PC-3 (cell line): ENCODE data around the gene KRTAP7-1. TPM values are rescaled to one million over a fixed set of nuclear protein-coding genes. Genes with fewer than 3 reads are reported as not detected.

Experiments
- ATAC-seq: fragments of 200-7000 bp; cut with Tn5 transposase; 2 replicates; pipeline ENCODE4 v1.9.1; 2020; ENCODE audit warnings: mild to moderate bottlenecking, moderate library complexity
- BruUV-seq: library from RNA; stranded (reverse); fragments of 400-500 nt; replicated peaks from 2 replicates; lab custom pipeline; 2021; lab: Mats Ljungman, UMichigan
- CTCF ChIA-PET: fragments of 300-600 bp; sonication (Branson Sonifier 250); formaldehyde crosslinking; loops from one replicate; lab custom pipeline; 2022; ENCODE audit warnings: antibody characterized with exemption; lab: Charles Lee
- POLR2A ChIA-PET: fragments of 300-600 bp; sonication (Branson Sonifier 250); formaldehyde crosslinking; loops from one replicate; lab custom pipeline; 2022; ENCODE audit warnings: antibody characterized with exemption; ENCODE audit not compliant: unreplicated experiment; lab: Charles Lee
- DNase-seq: peaks from one replicate; pipeline ENCODE4 v3.0.0-alpha.2; 2015
- H2AFZ ChIP-seq: fragments of 300-600 bp; sonication (generic); 2 replicates; pipeline ENCODE4 v1.6.0; 2016; ENCODE audit warnings: antibody characterized with exemption, low read length
- H3F3A ChIP-seq: fragments of 300-600 bp; sonication (generic); one replicate; pipeline ENCODE4 v1.6.0; 2017; ENCODE audit warnings: antibody characterized with exemption, low read length, control low read depth, mild to moderate bottlenecking; ENCODE audit not compliant: unreplicated experiment
- H3K27ac ChIP-seq: fragments of 300-600 bp; sonication (generic); 2 replicates; pipeline ENCODE4 v1.5.1; 2016; ENCODE audit warnings: mild to moderate bottlenecking, low read length
- H3K27me3 ChIP-seq: fragments of 300-600 bp; sonication (generic); 2 replicates; pipeline ENCODE4 v1.6.1; 2016; ENCODE audit warnings: low read length, mixed read lengths
- H3K36me3 ChIP-seq: fragments of 300-600 bp; sonication (generic); 2 replicates; pipeline ENCODE4 v1.6.1; 2016; ENCODE audit warnings: low read depth, mixed run types, low read length, mixed read lengths
- H3K4me1 ChIP-seq: fragments of 300-600 bp; sonication (generic); 2 replicates; pipeline ENCODE4 v1.5.1; 2016; ENCODE audit warnings: low read length; ENCODE audit not compliant: insufficient read depth
- H3K4me2 ChIP-seq: fragments of 300-600 bp; sonication (generic); 2 replicates; pipeline ENCODE4 v1.6.0; 2016; ENCODE audit warnings: low read length
- H3K4me3 ChIP-seq: fragments of 300-600 bp; sonication (generic); 2 replicates; pipeline ENCODE4 v1.5.1; 2016; ENCODE audit warnings: mild to moderate bottlenecking, low read length, mixed read lengths
- H3K79me2 ChIP-seq: fragments of 300-600 bp; sonication (generic); 2 replicates; pipeline ENCODE4 v1.6.1; 2017; ENCODE audit warnings: low read length, mixed read lengths
- H3K9ac ChIP-seq: fragments of 300-600 bp; sonication (generic); 2 replicates; pipeline ENCODE4 v1.6.0; 2016; ENCODE audit warnings: mild to moderate bottlenecking, low read length
- H3K9me2 ChIP-seq: fragments of 300-600 bp; sonication (generic); replicated peaks from 2 replicates; pipeline ENCODE4 v1.6.1; 2016; ENCODE audit warnings: mixed run types, low read length, mixed read lengths
- H3K9me3 ChIP-seq: fragments of 300-600 bp; sonication (generic); 2 replicates; pipeline ENCODE4 v1.6.1; 2016; ENCODE audit warnings: low read length, mixed read lengths
- H4K20me1 ChIP-seq: fragments of 300-600 bp; sonication (generic); 2 replicates; pipeline ENCODE4 v1.6.1; 2016; ENCODE audit warnings: low read length, mixed read lengths
- EZH2 ChIP-seq: fragments of 300-600 bp; sonication (generic); IDR thresholded peaks from one replicate; pipeline ENCODE4 v1.6.1; 2017; ENCODE audit warnings: antibody characterized with exemption, mild to moderate bottlenecking, low read length; ENCODE audit not compliant: unreplicated experiment
- EZH2phosphoT487 ChIP-seq: fragments of 300-600 bp; sonication (generic); IDR thresholded peaks from 2 replicates; pipeline ENCODE4 v1.6.1; 2018; ENCODE audit warnings: mild to moderate bottlenecking, antibody characterized with exemption, low read length, borderline replicate concordance
- intact Hi-C: fragments of 100-400 bp; cut with micrococcal nuclease; formaldehyde crosslinking; loops from 2 replicates; pipeline ENCODE4 v1.9.0; 2023
- total RNA-seq: library from RNA; depleted of rRNA; stranded (reverse); fragments of >200 nt; gene quantifications from 2 replicates; pipeline ENCODE4 v1.2.3, GENCODE V29; 2014
- TF ChIP-seq, protein P1 (sequence below): fragments of 300-600 bp; sonication (generic); conservative IDR thresholded peaks from 2 replicates; pipeline ENCODE4 v1.5.1; 2017; ENCODE audit warnings: antibody characterized with exemption, low read depth, mild to moderate bottlenecking, low read length

The KRTAP7-1 gene
- total RNA-seq, 1 experiment from 2014 or later: not detected

DNA sequence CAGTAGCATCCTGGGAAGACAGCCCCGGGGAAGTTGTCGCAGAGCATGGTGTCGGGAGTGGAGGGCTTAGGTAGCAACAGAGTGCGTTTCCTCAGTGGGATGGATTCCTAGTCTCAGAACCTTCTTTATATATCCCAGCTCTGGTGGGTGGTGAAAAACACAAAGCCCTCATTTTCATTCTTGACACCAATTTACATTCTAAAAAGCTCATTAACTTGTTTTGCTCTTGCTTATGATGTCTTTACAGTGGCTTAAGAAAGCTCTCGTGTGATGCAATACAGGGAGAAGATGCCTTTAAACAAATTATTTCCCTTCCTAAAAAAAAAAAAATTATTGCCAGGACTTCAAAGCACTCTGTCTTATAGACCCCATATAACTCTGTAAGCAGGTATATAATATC is 16.4 kb downstream of the KRTAP7-1 start, which contains the start of gene KRTAP8-1:
TSS of gene KRTAP8-1 (minus strand) at position 101 of the 400 bp plus-strand sequence. CDS start at position 47, 54 bp downstream.
- Histone ChIP-seq H3K79me2 (no peaks in the 10 kb centered on the region), H3K4me1 (no peaks in the 10 kb centered on the region), H3K9me3 (no peaks in the 10 kb centered on the region), H3K4me2 (no peak within 1 kb of the TSS), H3K27me3 (peaks cover 62% of the 10 kb centered on the region), H3K4me3 (no peak within 1 kb of the TSS), H3K9me2 (no peaks in the 10 kb centered on the region), H3F3A (no peaks in the 10 kb centered on the region), H3K36me3 (no peaks in the 10 kb centered on the region), H4K20me1 (no peaks in the 10 kb centered on the region), H3K27ac (no peak within 1 kb of the TSS), H2AFZ (no peak within 1 kb of the TSS), H3K9ac (no peak within 1 kb of the TSS)
- ChIA-PET CTCF (no interaction called here), POLR2A (interaction anchor here (0.6 kb wide), 1 partner anchor 10 kb away, joined by 4 read pairs; no protein-coding TSS in a partner anchor)
- no TSS peak for BruUV-seq
- intact Hi-C loops: no loop called here
- TF ChIP-seq, protein P1, sequence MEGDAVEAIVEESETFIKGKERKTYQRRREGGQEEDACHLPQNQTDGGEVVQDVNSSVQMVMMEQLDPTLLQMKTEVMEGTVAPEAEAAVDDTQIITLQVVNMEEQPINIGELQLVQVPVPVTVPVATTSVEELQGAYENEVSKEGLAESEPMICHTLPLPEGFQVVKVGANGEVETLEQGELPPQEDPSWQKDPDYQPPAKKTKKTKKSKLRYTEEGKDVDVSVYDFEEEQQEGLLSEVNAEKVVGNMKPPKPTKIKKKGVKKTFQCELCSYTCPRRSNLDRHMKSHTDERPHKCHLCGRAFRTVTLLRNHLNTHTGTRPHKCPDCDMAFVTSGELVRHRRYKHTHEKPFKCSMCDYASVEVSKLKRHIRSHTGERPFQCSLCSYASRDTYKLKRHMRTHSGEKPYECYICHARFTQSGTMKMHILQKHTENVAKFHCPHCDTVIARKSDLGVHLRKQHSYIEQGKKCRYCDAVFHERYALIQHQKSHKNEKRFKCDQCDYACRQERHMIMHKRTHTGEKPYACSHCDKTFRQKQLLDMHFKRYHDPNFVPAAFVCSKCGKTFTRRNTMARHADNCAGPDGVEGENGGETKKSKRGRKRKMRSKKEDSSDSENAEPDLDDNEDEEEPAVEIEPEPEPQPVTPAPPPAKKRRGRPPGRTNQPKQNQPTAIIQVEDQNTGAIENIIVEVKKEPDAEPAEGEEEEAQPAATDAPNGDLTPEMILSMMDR: no peak
- no peak for TF ChIP-seq EZH2phosphoT487
- no peak for TF ChIP-seq EZH2
- no peak for DNase-seq
- ATAC-seq: no peak

- H3K36me3 ChIP-seq: no peaks in the 10 kb centered on the region
- no TSS peak for BruUV-seq
- no peak overlapping the region for H3K9ac ChIP-seq
- ATAC-seq (no peak), DNase-seq (no peak)
- H4K20me1 ChIP-seq: no peaks in the 10 kb centered on the region
- H3K9me2 ChIP-seq: no peaks in the 10 kb centered on the region
- no peak overlapping the region for H2AFZ ChIP-seq
- TF ChIP-seq EZH2 (no peak), EZH2phosphoT487 (no peak)
- TF ChIP-seq, protein P1: no peak
- H3K4me2 ChIP-seq: no peak overlapping the region
- intact Hi-C loops: no loop called here
- ChIA-PET POLR2A (no interaction called here), CTCF (no interaction called here)
- no peaks in the 10 kb centered on the region for H3K9me3 ChIP-seq
- H3K27me3 ChIP-seq: peaks cover 16% of the 10 kb centered on the region
- H3K27ac ChIP-seq: no peak overlapping the region
- H3K4me3 ChIP-seq: no peak overlapping the region
- no peaks in the 10 kb centered on the region for H3K79me2 ChIP-seq
- H3K4me1 ChIP-seq: no peaks in the 10 kb centered on the region
- no peaks in the 10 kb centered on the region for H3F3A ChIP-seq
Observed at GRCh38 chr21:30800605-30801004, 29.0 kb downstream of the KRTAP7-1 start.

- ATAC-seq (no peak), DNase-seq (no peak)
- Histone ChIP-seq H3K36me3 (no peaks in the 10 kb centered on the region), H3K4me3 (no peak overlapping the region), H3K27ac (no peak overlapping the region), H3K9ac (no peak overlapping the region), H3K9me3 (no peaks in the 10 kb centered on the region), H3K79me2 (no peaks in the 10 kb centered on the region), H3K4me2 (no peak overlapping the region), H3K9me2 (no peaks in the 10 kb centered on the region), H3K4me1 (no peaks in the 10 kb centered on the region), H3K27me3 (peaks cover 33% of the 10 kb centered on the region), H4K20me1 (no peaks in the 10 kb centered on the region), H3F3A (no peaks in the 10 kb centered on the region), H2AFZ (no peak overlapping the region)
- CTCF ChIA-PET: no interaction called here
- POLR2A ChIA-PET: no interaction called here
- intact Hi-C loops: no loop called here
- no peak for TF ChIP-seq EZH2
- TF ChIP-seq, protein P1: no peak
- no peak for TF ChIP-seq EZH2phosphoT487
- BruUV-seq: no TSS peak
Observed at GRCh38 chr21:30793581-30794314, 35.8 kb downstream of the KRTAP7-1 start.
